Keratinocyte (primary cell): Measurements from ENCODE around the gene NPTXR.

Experiments
- CTCF ChIP-seq, 3 experiments: IDR thresholded peaks in 1 of 3; conservative IDR thresholded peaks in 1 of 3; optimal IDR thresholded peaks in 1 of 3; 2 replicates in 2 of 3; 3 replicates in 1 of 3; pipeline versions ENCODE3 to v1.5.1; 2011; ENCODE audit warnings: low read length in 3 of 3, mild to moderate bottlenecking in 3 of 3, moderate library complexity in 2 of 3, control low read depth in 1 of 3, inconsistent platforms in 1 of 3; ENCODE audit not compliant: insufficient read depth in 2 of 3; ENCODE audit errors: extremely low read depth in 1 of 3
- EZH2 ChIP-seq: IDR thresholded peaks from one replicate; pipeline ENCODE4 v1.6.1; 2012; ENCODE audit warnings: inconsistent platforms, mild to moderate bottlenecking, low read length, moderate library complexity

GRCh38 chr22:38858492-38858891 is 14.7 kb upstream of the NPTXR start:
- TF ChIP-seq CTCF (optimal IDR thresholded peaks at IDR 0.05 in 1 of 3, IDR thresholded peaks at IDR 0.05 in 1 of 3, conservative IDR thresholded peaks at IDR 0.05 in 1 of 3; ENCODE audit: extremely low read depth in 1 of 3, insufficient read depth in 2 of 3, low read length in 3 of 3) (no peak), EZH2 (no peak)
